ENCODE measurements around the gene PNPLA1.

DNA sequence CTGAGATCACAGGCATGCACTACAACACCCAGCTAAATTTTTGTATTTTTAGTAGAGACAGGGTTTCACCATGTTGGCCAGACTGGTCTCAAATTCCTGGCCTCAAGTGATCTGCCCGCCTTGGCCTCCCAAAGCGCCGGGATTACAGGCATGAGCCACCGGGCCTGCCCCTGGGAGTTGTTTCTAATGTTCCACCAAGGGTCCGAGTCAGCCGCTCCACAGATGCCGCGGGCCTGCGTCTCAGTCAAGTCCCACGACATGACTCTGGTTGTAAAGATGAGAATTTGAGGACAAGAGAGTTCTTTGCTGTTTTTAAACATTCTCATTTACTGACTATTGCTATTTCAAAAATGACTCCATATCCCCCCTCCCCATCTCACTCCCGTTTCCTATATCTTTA is 36.0 kb downstream of the PNPLA1 start:
- TF ChIP-seq, protein P1, sequence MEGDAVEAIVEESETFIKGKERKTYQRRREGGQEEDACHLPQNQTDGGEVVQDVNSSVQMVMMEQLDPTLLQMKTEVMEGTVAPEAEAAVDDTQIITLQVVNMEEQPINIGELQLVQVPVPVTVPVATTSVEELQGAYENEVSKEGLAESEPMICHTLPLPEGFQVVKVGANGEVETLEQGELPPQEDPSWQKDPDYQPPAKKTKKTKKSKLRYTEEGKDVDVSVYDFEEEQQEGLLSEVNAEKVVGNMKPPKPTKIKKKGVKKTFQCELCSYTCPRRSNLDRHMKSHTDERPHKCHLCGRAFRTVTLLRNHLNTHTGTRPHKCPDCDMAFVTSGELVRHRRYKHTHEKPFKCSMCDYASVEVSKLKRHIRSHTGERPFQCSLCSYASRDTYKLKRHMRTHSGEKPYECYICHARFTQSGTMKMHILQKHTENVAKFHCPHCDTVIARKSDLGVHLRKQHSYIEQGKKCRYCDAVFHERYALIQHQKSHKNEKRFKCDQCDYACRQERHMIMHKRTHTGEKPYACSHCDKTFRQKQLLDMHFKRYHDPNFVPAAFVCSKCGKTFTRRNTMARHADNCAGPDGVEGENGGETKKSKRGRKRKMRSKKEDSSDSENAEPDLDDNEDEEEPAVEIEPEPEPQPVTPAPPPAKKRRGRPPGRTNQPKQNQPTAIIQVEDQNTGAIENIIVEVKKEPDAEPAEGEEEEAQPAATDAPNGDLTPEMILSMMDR (IDR thresholded peaks at IDR 0.05), result no peak
- TF ChIP-seq SIN3A (IDR thresholded peaks at IDR 0.05; ENCODE audit: borderline replicate concordance, insufficient read depth, low read depth, low read length) (no peak), POLR2AphosphoS5 (IDR thresholded peaks at IDR 0.05; ENCODE audit: low read depth, low read length) (no peak)
- TF ChIP-seq, protein P2, sequence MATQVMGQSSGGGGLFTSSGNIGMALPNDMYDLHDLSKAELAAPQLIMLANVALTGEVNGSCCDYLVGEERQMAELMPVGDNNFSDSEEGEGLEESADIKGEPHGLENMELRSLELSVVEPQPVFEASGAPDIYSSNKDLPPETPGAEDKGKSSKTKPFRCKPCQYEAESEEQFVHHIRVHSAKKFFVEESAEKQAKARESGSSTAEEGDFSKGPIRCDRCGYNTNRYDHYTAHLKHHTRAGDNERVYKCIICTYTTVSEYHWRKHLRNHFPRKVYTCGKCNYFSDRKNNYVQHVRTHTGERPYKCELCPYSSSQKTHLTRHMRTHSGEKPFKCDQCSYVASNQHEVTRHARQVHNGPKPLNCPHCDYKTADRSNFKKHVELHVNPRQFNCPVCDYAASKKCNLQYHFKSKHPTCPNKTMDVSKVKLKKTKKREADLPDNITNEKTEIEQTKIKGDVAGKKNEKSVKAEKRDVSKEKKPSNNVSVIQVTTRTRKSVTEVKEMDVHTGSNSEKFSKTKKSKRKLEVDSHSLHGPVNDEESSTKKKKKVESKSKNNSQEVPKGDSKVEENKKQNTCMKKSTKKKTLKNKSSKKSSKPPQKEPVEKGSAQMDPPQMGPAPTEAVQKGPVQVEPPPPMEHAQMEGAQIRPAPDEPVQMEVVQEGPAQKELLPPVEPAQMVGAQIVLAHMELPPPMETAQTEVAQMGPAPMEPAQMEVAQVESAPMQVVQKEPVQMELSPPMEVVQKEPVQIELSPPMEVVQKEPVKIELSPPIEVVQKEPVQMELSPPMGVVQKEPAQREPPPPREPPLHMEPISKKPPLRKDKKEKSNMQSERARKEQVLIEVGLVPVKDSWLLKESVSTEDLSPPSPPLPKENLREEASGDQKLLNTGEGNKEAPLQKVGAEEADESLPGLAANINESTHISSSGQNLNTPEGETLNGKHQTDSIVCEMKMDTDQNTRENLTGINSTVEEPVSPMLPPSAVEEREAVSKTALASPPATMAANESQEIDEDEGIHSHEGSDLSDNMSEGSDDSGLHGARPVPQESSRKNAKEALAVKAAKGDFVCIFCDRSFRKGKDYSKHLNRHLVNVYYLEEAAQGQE (IDR thresholded peaks at IDR 0.05; ENCODE audit: insufficient read depth in 1 of 2, low read depth in 2 of 2, low read length in 1 of 2), result no peak
